HepG2 (cell line): Measurements from ENCODE around the gene CLDND2. TPM values are rescaled to one million over a fixed set of nuclear protein-coding genes. Genes with fewer than 3 reads are reported as not detected.
A peak's percentile ranks its signal among the peaks of the same experiment; 100 is the strongest.

Experiments used
- AGO2 ChIP-seq: fragments of 200-400 bp; formaldehyde crosslinking; optimal IDR thresholded peaks from 2 replicates; pipeline ENCODE3; 2017; ENCODE audit warnings: mild to moderate bottlenecking, low read depth, low read length, moderate library complexity
- CENPT ChIP-seq: sonication (generic); formaldehyde crosslinking; IDR thresholded peaks from 2 replicates; pipeline ENCODE4 v1.8.0; 2022; ENCODE audit warnings: low read depth, mild to moderate bottlenecking, moderate library complexity, missing genetic modification reagents
- GABPB1 ChIP-seq: IDR thresholded peaks from 2 replicates; pipeline ENCODE4 v1.6.1; 2016; ENCODE audit warnings: mild to moderate bottlenecking, missing genetic modification reagents, moderate library complexity, missing compliant biosample characterization
- KLF11 ChIP-seq: IDR thresholded peaks from 2 replicates; pipeline ENCODE4 v1.6.1; 2016; ENCODE audit warnings: missing compliant biosample characterization
- MXD4 ChIP-seq: IDR thresholded peaks from 2 replicates; pipeline ENCODE4 v1.6.1; 2016; ENCODE audit warnings: mild to moderate bottlenecking, missing biosample characterization, missing genetic modification reagents
- RNF219 ChIP-seq: sonication (generic); formaldehyde crosslinking; IDR thresholded peaks from 2 replicates; pipeline ENCODE4 v1.5.0; 2020; ENCODE audit warnings: mild to moderate bottlenecking, missing genetic modification reagents
- SKI ChIP-seq: fragments of 450-650 bp; IDR thresholded peaks from one replicate; pipeline ENCODE4 v1.6.1; 2018; ENCODE audit warnings: mild to moderate bottlenecking; ENCODE audit not compliant: partially characterized antibody
- THAP8 ChIP-seq: sonication (generic); formaldehyde crosslinking; IDR thresholded peaks from 2 replicates; pipeline ENCODE4 v1.5.1; 2020; ENCODE audit warnings: missing genetic modification reagents, mild to moderate bottlenecking, borderline replicate concordance
- UBTF ChIP-seq: sonication (generic); formaldehyde crosslinking; IDR thresholded peaks from 2 replicates; pipeline ENCODE4 v1.4.0; 2020; ENCODE audit warnings: mild to moderate bottlenecking, missing genetic modification reagents
- XRCC5 ChIP-seq: fragments of 200-400 bp; formaldehyde crosslinking; optimal IDR thresholded peaks from 2 replicates; pipeline ENCODE3; 2017; ENCODE audit warnings: mild to moderate bottlenecking, low read length
- ZBTB7B ChIP-seq: sonication (generic); formaldehyde crosslinking; IDR thresholded peaks from 2 replicates; pipeline ENCODE4 v1.4.0; 2020; ENCODE audit warnings: missing genetic modification reagents
- ZEB1 ChIP-seq: IDR thresholded peaks from 2 replicates; pipeline ENCODE4 v1.6.1; 2012; ENCODE audit warnings: mild to moderate bottlenecking, low read depth, inconsistent platforms; ENCODE audit not compliant: insufficient replicate concordance
- ZFP36L1 ChIP-seq: sonication (generic); formaldehyde crosslinking; IDR thresholded peaks from 2 replicates; pipeline ENCODE4 v1.8.0; 2022; ENCODE audit warnings: mild to moderate bottlenecking, missing genetic modification reagents, moderate library complexity
- ZNF225 ChIP-seq: sonication (generic); formaldehyde crosslinking; IDR thresholded peaks from 2 replicates; pipeline ENCODE4 v1.4.0; 2020; ENCODE audit warnings: mild to moderate bottlenecking, missing genetic modification reagents
- ZNF251 ChIP-seq: sonication (generic); formaldehyde crosslinking; IDR thresholded peaks from 2 replicates; pipeline ENCODE4 v1.9.0; 2021; ENCODE audit warnings: mild to moderate bottlenecking, missing genetic modification reagents
- ZNF451 ChIP-seq: sonication (generic); formaldehyde crosslinking; IDR thresholded peaks from 2 replicates; pipeline ENCODE4 v1.5.0; 2020; ENCODE audit warnings: mild to moderate bottlenecking, missing genetic modification reagents
- ZNF672 ChIP-seq: sonication (generic); formaldehyde crosslinking; IDR thresholded peaks from 2 replicates; pipeline ENCODE4 v1.8.1; 2022; ENCODE audit warnings: missing genetic modification reagents
- ZNF768 ChIP-seq: sonication (generic); formaldehyde crosslinking; IDR thresholded peaks from 2 replicates; pipeline ENCODE4 v1.4.0; 2020; ENCODE audit warnings: missing genetic modification reagents
- ZSCAN21 ChIP-seq: sonication (generic); formaldehyde crosslinking; IDR thresholded peaks from 2 replicates; pipeline ENCODE4 v1.8.0; 2022; ENCODE audit warnings: mild to moderate bottlenecking, missing genetic modification reagents, moderate library complexity, borderline replicate concordance
- polyA plus RNA-seq, 8 experiments: library from polyadenylated mRNA; depleted of rRNA in 3 of 8; stranded (reverse) in 7 of 8; unstranded in 1 of 8; fragments of >200 nt; fragmentation: Illumina TruSeq in 4 of 8; extraction: Trizol in 4 of 8; gene quantifications; 2 replicates each; pipeline versions ENCODE4 v1.2.1 to v1.2.3, GENCODE V29; 2011 to 2016; ENCODE audit warnings: low read depth in 4 of 8, missing spikeins in 1 of 8, mixed read lengths in 1 of 8; ENCODE audit not compliant: insufficient read depth in 1 of 8
- total RNA-seq, 5 experiments: library from RNA; depleted of rRNA; stranded (reverse); fragments of >200 nt; fragmentation: Illumina TruSeq; extraction: Trizol; gene quantifications; 2 replicates each; pipeline ENCODE4 v1.2.3, GENCODE V29; 2016; ENCODE audit warnings: low read depth in 1 of 5
- TF ChIP-seq, protein P1 (sequence below): sonication (generic); formaldehyde crosslinking; IDR thresholded peaks from 2 replicates; pipeline ENCODE4 v1.4.0; 2020; ENCODE audit warnings: mild to moderate bottlenecking, missing genetic modification reagents, borderline replicate concordance
- TF ChIP-seq, protein P2 (sequence below): sonication (generic); formaldehyde crosslinking; conservative IDR thresholded peaks from 2 replicates; pipeline ENCODE4 v1.8.1; 2023; ENCODE audit warnings: missing genetic modification reagents

The CLDND2 gene
- total and polyA plus RNA-seq, 2 of the 13 experiments (the other 11 are each of a cell fraction or from before 2014, with no cell fraction given), result 0.84 to 1.8 TPM

- TF ChIP-seq UBTF (CRISPR knock-in tag) (peak; percentile 89), XRCC5 (peak; percentile 78), MXD4 (CRISPR knock-in tag) (0 out of 2 replicates have a peak, but pooled peaks have one; percentile 45), ZEB1 (no peak), ZNF672 (CRISPR knock-in tag) (no peak), CENPT (CRISPR knock-in tag) (peak; percentile 42), ZFP36L1 (peak; percentile 96), ZSCAN21 (peak; percentile 86; the same call in 1 of the 2 replicates), ZNF225 (CRISPR knock-in tag) (peak; percentile 31; the same call in 1 of the 2 replicates), GABPB1 (CRISPR knock-in tag) (peak; percentile 93), KLF11 (CRISPR knock-in tag) (no peak), AGO2 (peak; percentile 98), ZNF451 (CRISPR knock-in tag) (peak; percentile 87), RNF219 (CRISPR knock-in tag) (no peak), THAP8 (CRISPR knock-in tag) (no peak), ZBTB7B (CRISPR knock-in tag) (peak; percentile 78), ZNF768 (CRISPR knock-in tag) (peak; percentile 70), ZNF251 (CRISPR knock-in tag) (no peak), SKI (peak; percentile 65)
- TF ChIP-seq, protein P1, sequence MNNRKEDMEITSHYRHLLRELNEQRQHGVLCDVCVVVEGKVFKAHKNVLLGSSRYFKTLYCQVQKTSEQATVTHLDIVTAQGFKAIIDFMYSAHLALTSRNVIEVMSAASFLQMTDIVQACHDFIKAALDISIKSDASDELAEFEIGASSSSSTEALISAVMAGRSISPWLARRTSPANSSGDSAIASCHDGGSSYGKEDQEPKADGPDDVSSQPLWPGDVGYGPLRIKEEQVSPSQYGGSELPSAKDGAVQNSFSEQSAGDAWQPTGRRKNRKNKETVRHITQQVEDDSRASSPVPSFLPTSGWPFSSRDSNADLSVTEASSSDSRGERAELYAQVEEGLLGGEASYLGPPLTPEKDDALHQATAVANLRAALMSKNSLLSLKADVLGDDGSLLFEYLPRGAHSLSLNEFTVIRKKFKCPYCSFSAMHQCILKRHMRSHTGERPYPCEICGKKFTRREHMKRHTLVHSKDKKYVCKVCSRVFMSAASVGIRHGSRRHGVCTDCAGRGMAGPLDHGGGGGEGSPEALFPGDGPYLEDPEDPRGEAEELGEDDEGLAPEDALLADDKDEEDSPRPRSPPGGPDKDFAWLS, result 0 out of 2 replicates have a peak, but pooled peaks have one; percentile 37
- TF ChIP-seq, protein P2, sequence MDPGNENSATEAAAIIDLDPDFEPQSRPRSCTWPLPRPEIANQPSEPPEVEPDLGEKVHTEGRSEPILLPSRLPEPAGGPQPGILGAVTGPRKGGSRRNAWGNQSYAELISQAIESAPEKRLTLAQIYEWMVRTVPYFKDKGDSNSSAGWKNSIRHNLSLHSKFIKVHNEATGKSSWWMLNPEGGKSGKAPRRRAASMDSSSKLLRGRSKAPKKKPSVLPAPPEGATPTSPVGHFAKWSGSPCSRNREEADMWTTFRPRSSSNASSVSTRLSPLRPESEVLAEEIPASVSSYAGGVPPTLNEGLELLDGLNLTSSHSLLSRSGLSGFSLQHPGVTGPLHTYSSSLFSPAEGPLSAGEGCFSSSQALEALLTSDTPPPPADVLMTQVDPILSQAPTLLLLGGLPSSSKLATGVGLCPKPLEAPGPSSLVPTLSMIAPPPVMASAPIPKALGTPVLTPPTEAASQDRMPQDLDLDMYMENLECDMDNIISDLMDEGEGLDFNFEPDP (CRISPR knock-in tag), result no peak
Measured at GRCh38 chr19:51367565-51368365, 1.0 kb downstream of the CLDND2 start (continued).
